ENCODE data around the gene BRPF1. TPM values are rescaled to one million over a fixed set of nuclear protein-coding genes. Genes with fewer than 3 reads are reported as not detected.

The BRPF1 gene
- total and polyA plus RNA-seq, 4 experiments from 2014 or later = 3.0 to 40.5 (median 31.8) TPM

DNA sequence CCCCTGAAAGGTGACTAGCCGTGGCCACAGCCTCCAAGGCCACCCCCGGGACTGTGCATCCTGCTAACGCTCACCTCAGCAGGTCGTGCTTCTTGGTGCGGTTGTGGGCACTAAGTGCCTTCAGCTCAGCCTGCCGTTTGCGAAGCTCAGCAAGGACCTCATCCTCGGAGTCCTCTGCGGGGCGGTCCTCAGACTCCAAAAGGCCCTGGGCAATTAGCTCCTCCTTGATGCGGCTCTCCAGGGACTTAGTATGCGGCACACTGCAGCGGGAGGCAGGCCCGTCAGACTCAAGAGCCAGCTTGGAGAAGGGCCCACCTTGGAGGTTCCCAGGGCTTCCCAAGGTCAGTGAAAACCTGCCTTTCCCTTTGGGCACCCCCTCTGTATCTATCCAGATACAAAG, 52.4 kb downstream of the BRPF1 start:
- no peaks in the 10 kb centered on the region for H3K27me3 Mint-ChIP-seq
- intact Hi-C loops (cut with micrococcal nuclease) = loop anchor here (5.0 kb wide), 1 partner anchor 953 kb away; no protein-coding TSS in a partner anchor
- no peak for DNase-seq
- H3K9me3 Mint-ChIP-seq = no peaks in the 10 kb centered on the region
- peaks cover 39 to 56% (median 48%) of the 10 kb centered on the region in 4 donors for H3K4me1 Mint-ChIP-seq
- H3K27ac Mint-ChIP-seq = peak overlapping the region in 1 of 7 donors; percentile 60
- peaks cover 40 to 54% of the 10 kb centered on the region in 2 donors for H3K36me3 Mint-ChIP-seq
- Histone ChIP-seq H3K4me1 (ENCODE audit: insufficient read depth, low read length) (peaks cover 43% of the 10 kb centered on the region), H3K27ac (ENCODE audit: low read depth, low read length) (no peak overlapping the region), H3K4me3 (ENCODE audit: low read length in 2 of 2) (no peak overlapping the region), H3K9me3 (ENCODE audit: control insufficient read depth in 1 of 2, low read length in 2 of 2) (no peaks in the 10 kb centered on the region), H3K36me3 (ENCODE audit: insufficient read depth, low read length) (peaks cover 28% of the 10 kb centered on the region), H3K27me3 (ENCODE audit: insufficient read depth, low read length) (no peaks in the 10 kb centered on the region)
- no peak overlapping the region for H3K4me3 Mint-ChIP-seq
- POLR2A ChIA-PET (ENCODE audit: partially characterized antibody) = no interaction called here
- CTCF ChIA-PET (ENCODE audit: partially characterized antibody) = no interaction called here

DNA sequence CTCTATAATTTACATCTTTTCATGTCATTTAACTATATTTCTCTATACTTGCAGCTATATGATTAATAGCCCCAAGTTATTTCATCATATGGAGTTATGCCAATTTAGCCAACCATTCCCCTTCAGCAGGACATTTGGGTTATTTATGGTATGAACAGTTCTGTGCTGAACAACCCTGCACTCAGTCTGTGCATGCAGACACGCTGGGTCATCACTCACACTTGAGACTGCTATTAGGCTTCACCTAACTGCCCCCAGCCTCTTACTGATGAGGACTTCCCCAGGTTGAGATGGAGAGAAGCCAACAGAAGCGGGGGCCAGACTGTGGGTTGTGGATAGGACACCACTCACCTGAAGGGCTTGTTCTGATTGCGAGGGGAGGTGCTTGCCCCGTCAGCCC, 53.4 kb downstream of the BRPF1 start:
- Histone ChIP-seq H3K27me3 (ENCODE audit: insufficient read depth, low read length) (no peaks in the 10 kb centered on the region), H3K36me3 (ENCODE audit: insufficient read depth, low read length) (peaks cover 36% of the 10 kb centered on the region), H3K27ac (ENCODE audit: low read depth, low read length) (no peak overlapping the region), H3K9me3 (ENCODE audit: control insufficient read depth in 1 of 2, low read length in 2 of 2) (no peaks in the 10 kb centered on the region), H3K4me3 (ENCODE audit: low read length in 2 of 2) (no peak overlapping the region), H3K4me1 (ENCODE audit: insufficient read depth, low read length) (peaks cover 33% of the 10 kb centered on the region)
- no peak for DNase-seq
- ChIA-PET CTCF (ENCODE audit: partially characterized antibody) (interaction anchor here (1.2 kb wide), 1 partner anchor 161 kb away, joined by 4 read pairs; no protein-coding TSS in a partner anchor), POLR2A (ENCODE audit: partially characterized antibody) (no interaction called here)
- Mint-ChIP-seq H3K27me3 (no peaks in the 10 kb centered on the region), H3K4me1 (peaks cover 33 to 46% (median 40%) of the 10 kb centered on the region in 4 donors), H3K4me3 (no peak overlapping the region), H3K9me3 (no peaks in the 10 kb centered on the region), H3K27ac (no peak overlapping the region), H3K36me3 (peaks cover 49 to 64% of the 10 kb centered on the region in 2 donors)
- intact Hi-C loops (cut with micrococcal nuclease) = loop anchor here (5.0 kb wide), 1 partner anchor 952 kb away; no protein-coding TSS in a partner anchor

DNA sequence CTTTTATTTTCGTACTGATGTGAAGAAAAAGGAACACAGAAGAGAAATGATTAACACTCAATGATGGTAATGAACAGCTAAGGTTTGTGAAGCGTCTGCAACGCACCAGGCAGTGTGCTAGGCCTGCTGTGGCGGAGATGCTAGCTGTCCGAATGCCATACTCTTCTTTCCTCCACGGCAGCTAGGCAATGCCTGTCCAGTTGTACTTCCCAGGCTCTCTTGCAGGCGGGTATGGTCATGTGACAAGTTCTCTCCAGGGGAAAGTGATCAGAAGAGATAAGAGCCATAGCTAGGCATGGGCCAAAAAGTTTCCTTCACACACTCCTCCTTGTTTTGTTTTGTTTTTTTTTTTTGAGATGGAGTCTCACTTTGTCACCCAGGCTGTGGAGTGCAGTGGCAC, 54.1 kb downstream of the BRPF1 start:
- H3K4me3 ChIP-seq (ENCODE audit: low read length in 2 of 2) = no peak overlapping the region
- Mint-ChIP-seq H3K36me3 (peaks cover 54 to 70% of the 10 kb centered on the region in 2 donors), H3K27me3 (no peaks in the 10 kb centered on the region), H3K9me3 (no peaks in the 10 kb centered on the region), H3K27ac (peak overlapping the region in 2 of 7 donors; percentile 30 to 61), H3K4me3 (no peak overlapping the region), H3K4me1 (peaks cover 32 to 46% (median 40%) of the 10 kb centered on the region in 4 donors)
- ChIA-PET CTCF (ENCODE audit: partially characterized antibody) (interaction anchor here (1.2 kb wide), 1 partner anchor 161 kb away, joined by 4 read pairs; no protein-coding TSS in a partner anchor), POLR2A (ENCODE audit: partially characterized antibody) (no interaction called here)
- H3K9me3 ChIP-seq (ENCODE audit: control insufficient read depth in 1 of 2, low read length in 2 of 2) = no peaks in the 10 kb centered on the region
- H3K27me3 ChIP-seq (ENCODE audit: insufficient read depth, low read length) = no peaks in the 10 kb centered on the region
- intact Hi-C loops (cut with micrococcal nuclease) = no loop called here
- H3K4me1 ChIP-seq (ENCODE audit: insufficient read depth, low read length) = peaks cover 31% of the 10 kb centered on the region
- H3K36me3 ChIP-seq (ENCODE audit: insufficient read depth, low read length) = peaks cover 36% of the 10 kb centered on the region
- DNase-seq = no peak
- no peak overlapping the region for H3K27ac ChIP-seq (ENCODE audit: low read depth, low read length)

GRCh38 chr3:9786209-9786739, 54.7 kb downstream of the BRPF1 start:
- Mint-ChIP-seq H3K27me3 (no peaks in the 10 kb centered on the region), H3K4me3 (no peak overlapping the region), H3K36me3 (peaks cover 52 to 67% of the 10 kb centered on the region in 2 donors), H3K9me3 (no peaks in the 10 kb centered on the region), H3K27ac (peak overlapping the region in 3 of 7 donors; percentile 18 to 41 (median 26)), H3K4me1 (peaks cover 33 to 46% (median 40%) of the 10 kb centered on the region in 4 donors)
- CTCF ChIA-PET (ENCODE audit: partially characterized antibody) = interaction anchor here (0.6 to 1.2 kb wide), 2 partner anchors 37 to 160 kb away, joined by 3 to 4 read pairs; partner anchors contain the start of gene OGG1
- no peak overlapping the region for H3K27ac ChIP-seq (ENCODE audit: low read depth, low read length)
- H3K36me3 ChIP-seq (ENCODE audit: insufficient read depth, low read length) = peaks cover 36% of the 10 kb centered on the region
- H3K9me3 ChIP-seq (ENCODE audit: control insufficient read depth in 1 of 2, low read length in 2 of 2) = no peaks in the 10 kb centered on the region
- intact Hi-C loops (cut with micrococcal nuclease) = no loop called here
- no peaks in the 10 kb centered on the region for H3K27me3 ChIP-seq (ENCODE audit: insufficient read depth, low read length)
- POLR2A ChIA-PET (ENCODE audit: partially characterized antibody) = no interaction called here
- H3K4me1 ChIP-seq (ENCODE audit: insufficient read depth, low read length) = peaks cover 31% of the 10 kb centered on the region
- H3K4me3 ChIP-seq (ENCODE audit: low read length in 2 of 2) = no peak overlapping the region
- DNase-seq = no peak

DNA sequence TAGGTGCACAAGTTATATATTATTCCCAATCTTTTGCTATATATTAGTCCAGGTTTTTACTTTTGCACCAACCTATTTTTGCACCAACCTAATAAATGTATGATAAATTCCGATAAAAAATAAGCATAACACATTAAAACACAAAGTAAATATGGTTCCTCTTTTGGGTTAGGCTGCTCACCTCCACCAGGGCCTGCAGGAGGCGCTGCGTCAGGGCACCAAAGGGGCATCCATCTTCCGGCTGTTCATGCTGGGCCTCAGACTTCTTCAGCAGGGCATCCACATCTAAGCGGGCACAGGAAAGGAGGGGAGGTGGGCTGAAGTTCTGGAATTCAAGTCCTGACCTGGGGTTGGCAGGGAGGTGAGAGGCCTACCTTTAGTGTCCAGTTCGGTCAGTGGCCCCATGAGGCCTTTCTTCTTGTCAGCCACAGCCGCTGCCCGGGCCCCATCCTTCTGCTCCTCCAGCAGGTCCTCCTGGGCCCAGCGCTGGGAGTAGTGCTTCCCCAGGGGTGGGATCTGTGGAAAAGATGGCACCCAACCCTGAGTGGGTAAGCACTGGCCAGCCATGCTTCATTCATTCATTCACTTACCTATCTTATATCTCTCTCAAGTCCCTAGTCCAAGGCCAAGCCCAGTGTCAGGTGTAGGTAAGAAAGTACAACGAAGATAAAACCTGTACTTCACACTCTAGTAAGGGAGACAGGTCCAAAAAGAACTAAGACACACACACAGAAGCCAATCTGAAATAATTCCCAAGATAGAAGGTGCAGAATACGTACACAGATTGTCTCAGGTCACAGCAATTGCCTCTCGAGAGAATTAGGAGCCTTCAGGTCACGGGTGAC, 55.5 kb downstream of the BRPF1 start:
- Mint-ChIP-seq H3K9me3 (no peaks in the 10 kb centered on the region), H3K4me1 (peaks cover 36 to 49% (median 42%) of the 10 kb centered on the region in 4 donors), H3K27me3 (no peaks in the 10 kb centered on the region), H3K36me3 (peaks cover 50 to 65% of the 10 kb centered on the region in 2 donors), H3K4me3 (peak overlapping the region in 2 of 8 donors; percentile 27 to 39), H3K27ac (peak overlapping the region in 4 of 7 donors; percentile 23 to 66 (median 50))
- peaks cover 35% of the 10 kb centered on the region for H3K36me3 ChIP-seq (ENCODE audit: insufficient read depth, low read length)
- peaks cover 32% of the 10 kb centered on the region for H3K4me1 ChIP-seq (ENCODE audit: insufficient read depth, low read length)
- DNase-seq = no peak
- no peaks in the 10 kb centered on the region for H3K27me3 ChIP-seq (ENCODE audit: insufficient read depth, low read length)
- ChIA-PET CTCF (ENCODE audit: partially characterized antibody) (interaction anchor here (0.6 kb wide), 1 partner anchor 38 kb away, joined by 3 read pairs; the partner anchor contains the start of gene OGG1), POLR2A (ENCODE audit: partially characterized antibody) (interaction anchor here (0.7 kb wide), 1 partner anchor 9 kb away, joined by 3 read pairs; no protein-coding TSS in a partner anchor)
- no peak overlapping the region for H3K4me3 ChIP-seq (ENCODE audit: low read length in 2 of 2)
- no peak overlapping the region for H3K27ac ChIP-seq (ENCODE audit: low read depth, low read length)
- no peaks in the 10 kb centered on the region for H3K9me3 ChIP-seq (ENCODE audit: control insufficient read depth in 1 of 2, low read length in 2 of 2)
- intact Hi-C loops (cut with micrococcal nuclease) = no loop called here

GRCh38 chr3:9787714-9788113, 56.2 kb downstream of the BRPF1 start:
- H3K4me3 Mint-ChIP-seq = peak overlapping the region in 4 of 8 donors; percentile 13 to 57 (median 46)

More at GRCh38 chr3:9787714-9788113, 56.2 kb downstream of the BRPF1 start:
- Histone ChIP-seq H3K4me1 (ENCODE audit: insufficient read depth, low read length) (peaks cover 33% of the 10 kb centered on the region), H3K36me3 (ENCODE audit: insufficient read depth, low read length) (peaks cover 28% of the 10 kb centered on the region), H3K9me3 (ENCODE audit: control insufficient read depth in 1 of 2, low read length in 2 of 2) (no peaks in the 10 kb centered on the region), H3K27ac (ENCODE audit: low read depth, low read length) (no peak overlapping the region), H3K4me3 (ENCODE audit: low read length in 2 of 2) (no peak overlapping the region), H3K27me3 (ENCODE audit: insufficient read depth, low read length) (no peaks in the 10 kb centered on the region)
- intact Hi-C loops (cut with micrococcal nuclease) = no loop called here
- ChIA-PET POLR2A (ENCODE audit: partially characterized antibody) (interaction anchor here (0.7 kb wide), 1 partner anchor 9 kb away, joined by 3 read pairs; no protein-coding TSS in a partner anchor), CTCF (ENCODE audit: partially characterized antibody) (no interaction called here)
- Mint-ChIP-seq H3K9me3 (no peaks in the 10 kb centered on the region), H3K27me3 (no peaks in the 10 kb centered on the region), H3K4me1 (peaks cover 33 to 49% (median 38%) of the 10 kb centered on the region in 4 donors), H3K36me3 (peaks cover 46 to 63% of the 10 kb centered on the region in 2 donors), H3K27ac (peak overlapping the region in 6 of 7 donors; percentile 23 to 90 (median 54))
- DNase-seq = peak in 1 of 5 donors; percentile 37
